ENCODE results near the gene ELMOD1. TPM values are rescaled to one million over a fixed set of nuclear protein-coding genes. Genes with fewer than 3 reads are reported as not detected.

Gene ELMOD1
- total and polyA plus RNA-seq, 2 donors = 0.05 to 0.34 TPM

DNA sequence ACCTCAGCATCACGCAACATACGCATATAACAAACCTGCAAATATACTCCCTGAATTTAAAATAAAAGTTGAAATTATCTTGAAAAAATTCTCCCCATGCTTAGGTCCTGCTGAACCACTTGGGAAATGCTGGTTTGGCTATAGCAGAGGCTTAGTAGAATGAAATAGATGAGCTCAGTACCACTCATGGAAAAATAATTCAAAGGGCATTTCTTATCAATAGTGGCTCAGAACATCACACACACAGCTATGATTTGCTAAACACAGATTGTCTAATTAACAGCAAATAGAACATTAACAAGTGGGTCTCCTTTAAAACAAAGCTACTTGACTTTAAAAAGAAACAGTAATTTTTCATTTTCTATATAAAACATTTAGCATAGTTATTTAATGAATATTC is 21.5 kb downstream of the ELMOD1 start:
- DNase-seq (ENCODE audit: low read depth in 6 of 9, low spot score in 9 of 9) = no peak
- H3K9me3 ChIP-seq (ENCODE audit: control insufficient read depth in 2 of 2, insufficient read depth in 1 of 2, low read length in 1 of 2) = no peaks in the 10 kb centered on the region
- H3K4me1 ChIP-seq (ENCODE audit: control insufficient read depth in 2 of 2, insufficient read depth in 2 of 2, low read length in 2 of 2) = no peaks in the 10 kb centered on the region
- H3K27me3 ChIP-seq (ENCODE audit: control insufficient read depth in 2 of 2, insufficient read depth in 1 of 2, low read length in 1 of 2) = peaks cover 0 to 3% of the 10 kb centered on the region in 2 donors
- WGBS = 96% methylated on average over 2 of the region's 2 CpGs
- no peaks in the 10 kb centered on the region for H3K36me3 ChIP-seq (ENCODE audit: control insufficient read depth in 2 of 2, insufficient read depth in 2 of 2, low read length in 1 of 2)
- no peak overlapping the region for H3K27ac ChIP-seq (ENCODE audit: low read depth in 1 of 2, low read length in 1 of 2)
- no peak overlapping the region for H3K4me3 ChIP-seq (ENCODE audit: low read length in 2 of 2)

DNA sequence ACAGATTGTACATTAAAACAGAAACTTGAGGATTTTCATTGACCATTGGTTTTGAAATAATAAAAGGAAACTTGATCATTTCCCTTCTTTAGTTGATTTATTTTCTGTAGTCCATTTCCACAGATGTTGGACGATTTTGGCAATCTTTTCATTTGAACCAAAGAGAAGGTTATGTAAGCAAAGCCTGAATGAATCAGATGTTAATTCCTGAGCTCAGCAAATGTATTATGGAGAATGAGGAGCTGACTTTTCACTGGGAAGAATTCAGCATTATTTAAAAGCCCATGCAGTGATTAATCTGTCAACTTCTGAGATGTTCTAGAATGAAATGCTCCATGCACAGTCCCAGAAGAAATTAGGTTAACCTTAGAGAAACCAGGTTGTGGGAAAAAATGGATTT is 29.0 kb downstream of the ELMOD1 start:
- DNase-seq (ENCODE audit: low read depth in 6 of 9, low spot score in 9 of 9) = no peak
- H3K27ac ChIP-seq (ENCODE audit: low read depth in 1 of 2, low read length in 1 of 2) = no peak overlapping the region
- H3K36me3 ChIP-seq (ENCODE audit: control insufficient read depth in 2 of 2, insufficient read depth in 2 of 2, low read length in 1 of 2) = no peaks in the 10 kb centered on the region
- H3K4me3 ChIP-seq (ENCODE audit: low read length in 2 of 2) = no peak overlapping the region
- WGBS = 39% methylated on average over 1 of the region's 1 CpG
- peaks cover 0 to 5% of the 10 kb centered on the region in 2 donors for H3K27me3 ChIP-seq (ENCODE audit: control insufficient read depth in 2 of 2, insufficient read depth in 1 of 2, low read length in 1 of 2)
- H3K9me3 ChIP-seq (ENCODE audit: control insufficient read depth in 2 of 2, insufficient read depth in 1 of 2, low read length in 1 of 2) = no peaks in the 10 kb centered on the region
- no peaks in the 10 kb centered on the region for H3K4me1 ChIP-seq (ENCODE audit: control insufficient read depth in 2 of 2, insufficient read depth in 2 of 2, low read length in 2 of 2)

DNA sequence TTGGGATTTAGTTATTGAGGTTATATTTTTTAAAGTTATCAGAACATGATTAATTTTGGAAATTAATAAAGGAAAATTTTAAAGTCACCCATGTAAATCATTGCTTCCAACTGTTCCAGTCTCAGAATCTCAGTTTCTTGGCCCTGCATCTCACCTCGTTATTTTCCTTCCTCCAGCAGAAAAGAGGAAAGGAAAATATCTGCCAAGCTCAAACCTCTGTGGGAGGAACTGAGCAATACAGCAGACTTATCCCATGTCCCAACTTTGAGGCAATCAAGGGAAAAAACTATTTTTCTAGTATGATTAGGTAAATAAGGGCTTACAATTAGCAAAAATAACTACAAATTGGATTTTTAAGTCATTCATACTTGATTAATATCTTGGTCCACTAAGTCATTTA is 30.1 kb downstream of the ELMOD1 start:
- H3K36me3 ChIP-seq (ENCODE audit: control insufficient read depth in 2 of 2, insufficient read depth in 2 of 2, low read length in 1 of 2) = no peaks in the 10 kb centered on the region
- H3K27me3 ChIP-seq (ENCODE audit: control insufficient read depth in 2 of 2, insufficient read depth in 1 of 2, low read length in 1 of 2) = peaks cover 0 to 5% of the 10 kb centered on the region in 2 donors
- no peak overlapping the region for H3K4me3 ChIP-seq (ENCODE audit: low read length in 2 of 2)
- WGBS = 52% methylated on average over 1 of the region's 1 CpG
- H3K4me1 ChIP-seq (ENCODE audit: control insufficient read depth in 2 of 2, insufficient read depth in 2 of 2, low read length in 2 of 2) = no peaks in the 10 kb centered on the region
- H3K27ac ChIP-seq (ENCODE audit: low read depth in 1 of 2, low read length in 1 of 2) = no peak overlapping the region
- no peaks in the 10 kb centered on the region for H3K9me3 ChIP-seq (ENCODE audit: control insufficient read depth in 2 of 2, insufficient read depth in 1 of 2, low read length in 1 of 2)
- no peak for DNase-seq (ENCODE audit: low read depth in 6 of 9, low spot score in 9 of 9)

DNA sequence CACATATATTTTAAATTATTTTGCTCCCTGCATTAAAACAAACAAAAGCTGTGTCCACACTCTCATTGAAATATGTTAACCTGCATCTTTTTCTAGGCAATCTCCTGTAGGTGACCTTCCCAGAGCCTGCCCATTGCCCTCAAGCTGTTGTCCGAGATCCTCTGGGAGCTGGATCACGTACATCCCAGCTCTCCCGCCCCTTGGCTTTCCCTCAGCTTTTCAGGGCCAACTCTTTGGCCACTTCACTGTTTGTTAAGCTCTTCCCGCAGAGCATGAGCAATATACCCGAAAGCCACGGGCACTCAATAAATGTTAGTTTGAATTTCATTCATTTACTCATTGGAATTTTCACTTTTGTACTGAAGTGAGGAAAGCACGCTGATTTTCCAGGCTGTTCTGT is 32.2 kb downstream of the ELMOD1 start:
- no peak overlapping the region for H3K27ac ChIP-seq (ENCODE audit: low read depth in 1 of 2, low read length in 1 of 2)
- peaks cover 0 to 5% of the 10 kb centered on the region in 2 donors for H3K27me3 ChIP-seq (ENCODE audit: control insufficient read depth in 2 of 2, insufficient read depth in 1 of 2, low read length in 1 of 2)
- DNase-seq (ENCODE audit: low read depth in 6 of 9, low spot score in 9 of 9) = no peak
- no peak overlapping the region for H3K4me3 ChIP-seq (ENCODE audit: low read length in 2 of 2)
- H3K9me3 ChIP-seq (ENCODE audit: control insufficient read depth in 2 of 2, insufficient read depth in 1 of 2, low read length in 1 of 2) = no peaks in the 10 kb centered on the region
- no peaks in the 10 kb centered on the region for H3K36me3 ChIP-seq (ENCODE audit: control insufficient read depth in 2 of 2, insufficient read depth in 2 of 2, low read length in 1 of 2)
- WGBS = 95% methylated on average over 7 of the region's 7 CpGs
- no peaks in the 10 kb centered on the region for H3K4me1 ChIP-seq (ENCODE audit: control insufficient read depth in 2 of 2, insufficient read depth in 2 of 2, low read length in 2 of 2)

DNA sequence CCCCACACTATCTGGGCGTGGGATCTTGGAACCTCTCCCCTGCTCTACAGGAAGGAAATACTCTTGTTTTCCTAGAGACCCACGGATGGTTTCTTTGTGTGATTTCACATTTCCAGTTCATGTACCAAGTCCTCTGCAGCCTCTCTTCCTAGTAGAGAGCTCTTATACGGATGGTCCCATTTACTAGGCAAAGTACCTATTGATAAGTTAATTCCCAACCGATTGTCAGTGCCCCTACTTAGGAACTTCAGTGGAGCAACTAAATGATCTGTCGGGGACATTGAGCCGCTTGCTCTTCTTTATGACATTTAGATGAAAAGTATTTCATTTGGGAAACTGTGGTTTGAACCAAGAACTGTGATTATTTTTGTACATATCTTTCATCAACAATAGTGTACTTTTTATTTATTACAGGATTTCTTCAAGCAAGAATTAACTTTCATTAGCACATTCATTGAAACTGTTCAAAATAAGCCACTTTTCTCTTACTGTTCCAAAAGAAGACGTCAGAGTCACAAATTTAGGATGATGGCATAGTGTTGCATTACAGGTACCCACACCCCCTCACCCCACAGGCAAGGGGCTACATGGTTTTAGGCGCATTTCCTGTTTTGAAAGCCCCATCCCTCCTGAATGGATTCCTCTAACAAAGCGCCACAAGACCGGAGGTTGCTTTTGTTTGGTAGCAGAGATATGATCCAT is 34.2 kb downstream of the ELMOD1 start:
- 41% methylated on average over 10 of the region's 10 CpGs for WGBS
- peaks cover 0 to 5% of the 10 kb centered on the region in 2 donors for H3K27me3 ChIP-seq (ENCODE audit: control insufficient read depth in 2 of 2, insufficient read depth in 1 of 2, low read length in 1 of 2)
- no peak overlapping the region for H3K27ac ChIP-seq (ENCODE audit: low read depth in 1 of 2, low read length in 1 of 2)
- no peaks in the 10 kb centered on the region for H3K4me1 ChIP-seq (ENCODE audit: control insufficient read depth in 2 of 2, insufficient read depth in 2 of 2, low read length in 2 of 2)
- no peaks in the 10 kb centered on the region for H3K36me3 ChIP-seq (ENCODE audit: control insufficient read depth in 2 of 2, insufficient read depth in 2 of 2, low read length in 1 of 2)
- no peak overlapping the region for H3K4me3 ChIP-seq (ENCODE audit: low read length in 2 of 2)
- H3K9me3 ChIP-seq (ENCODE audit: control insufficient read depth in 2 of 2, insufficient read depth in 1 of 2, low read length in 1 of 2) = no peaks in the 10 kb centered on the region
- DNase-seq (ENCODE audit: low read depth in 6 of 9, low spot score in 9 of 9) = no peak

DNA sequence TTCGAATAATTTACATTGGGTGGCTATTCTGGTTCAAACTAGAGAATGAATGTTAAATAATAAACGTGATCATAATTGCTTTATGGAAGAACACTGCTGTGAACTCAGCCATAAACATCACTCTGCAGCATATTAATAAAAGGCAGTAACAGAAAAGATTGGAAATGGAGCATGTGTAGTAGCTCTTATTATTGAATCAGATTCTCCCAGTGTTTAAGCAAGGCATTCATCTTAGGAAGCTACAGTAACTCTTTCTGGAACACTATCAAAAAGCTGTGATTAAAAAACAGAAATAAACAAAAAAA is 34.7 kb downstream of the ELMOD1 start:
- no peaks in the 10 kb centered on the region for H3K9me3 ChIP-seq (ENCODE audit: control insufficient read depth in 2 of 2, insufficient read depth in 1 of 2, low read length in 1 of 2)
- H3K27me3 ChIP-seq (ENCODE audit: control insufficient read depth in 2 of 2, insufficient read depth in 1 of 2, low read length in 1 of 2) = peaks cover 0 to 5% of the 10 kb centered on the region in 2 donors
- H3K27ac ChIP-seq (ENCODE audit: low read depth in 1 of 2, low read length in 1 of 2) = no peak overlapping the region
- no peaks in the 10 kb centered on the region for H3K36me3 ChIP-seq (ENCODE audit: control insufficient read depth in 2 of 2, insufficient read depth in 2 of 2, low read length in 1 of 2)
- DNase-seq (ENCODE audit: low read depth in 6 of 9, low spot score in 9 of 9) = no peak
- 22% methylated on average over 2 of the region's 2 CpGs for WGBS
- no peak overlapping the region for H3K4me3 ChIP-seq (ENCODE audit: low read length in 2 of 2)
- no peaks in the 10 kb centered on the region for H3K4me1 ChIP-seq (ENCODE audit: control insufficient read depth in 2 of 2, insufficient read depth in 2 of 2, low read length in 2 of 2)

DNA sequence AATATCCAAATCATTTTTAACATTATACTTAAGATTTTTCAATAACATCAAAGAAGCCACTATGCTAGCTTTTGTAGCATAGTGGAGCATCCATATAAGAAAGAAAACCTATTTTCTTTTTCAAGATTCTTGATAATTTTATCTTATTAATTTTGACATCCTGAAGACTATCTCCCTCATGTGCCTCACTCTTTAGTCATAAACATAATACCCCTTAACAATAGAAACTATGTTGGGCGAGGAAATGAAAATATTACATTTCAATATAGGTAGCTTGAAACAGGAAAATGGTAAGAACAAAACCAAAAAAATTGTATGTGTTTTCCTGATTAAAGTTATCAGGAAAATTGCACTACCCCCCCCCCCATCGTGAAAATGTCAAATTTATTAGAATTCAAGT is 40.1 kb downstream of the ELMOD1 start:
- Histone ChIP-seq H3K27ac (ENCODE audit: low read depth in 1 of 2, low read length in 1 of 2) (no peak overlapping the region), H3K36me3 (ENCODE audit: control insufficient read depth in 2 of 2, insufficient read depth in 2 of 2, low read length in 1 of 2) (no peaks in the 10 kb centered on the region), H3K9me3 (ENCODE audit: control insufficient read depth in 2 of 2, insufficient read depth in 1 of 2, low read length in 1 of 2) (no peaks in the 10 kb centered on the region), H3K27me3 (ENCODE audit: control insufficient read depth in 2 of 2, insufficient read depth in 1 of 2, low read length in 1 of 2) (no peaks in the 10 kb centered on the region), H3K4me1 (ENCODE audit: control insufficient read depth in 2 of 2, insufficient read depth in 2 of 2, low read length in 2 of 2) (no peaks in the 10 kb centered on the region), H3K4me3 (ENCODE audit: low read length in 2 of 2) (no peak overlapping the region)
- 90% methylated on average over 2 of the region's 2 CpGs for WGBS
- no peak for DNase-seq (ENCODE audit: low read depth in 6 of 9, low spot score in 9 of 9)

DNA sequence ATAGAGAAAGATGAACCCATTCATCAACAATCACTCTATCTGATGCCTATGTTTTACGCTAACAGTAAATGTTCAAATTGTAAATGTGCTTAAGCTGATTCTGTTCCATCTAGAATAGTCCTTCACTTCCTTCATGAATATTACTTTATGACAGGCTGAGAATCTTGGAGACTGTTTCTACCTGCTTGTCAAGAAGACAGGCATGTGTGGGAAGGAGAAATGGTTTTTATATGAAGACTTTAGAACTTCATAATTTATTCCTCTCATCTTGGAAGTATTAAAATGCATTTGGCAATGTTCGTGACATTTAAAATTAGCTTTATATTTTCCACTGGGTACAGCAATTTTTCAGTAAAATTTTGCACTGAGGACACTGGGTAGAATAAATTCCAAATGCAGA is 41.0 kb downstream of the ELMOD1 start:
- Histone ChIP-seq H3K4me1 (ENCODE audit: control insufficient read depth in 2 of 2, insufficient read depth in 2 of 2, low read length in 2 of 2) (no peaks in the 10 kb centered on the region), H3K36me3 (ENCODE audit: control insufficient read depth in 2 of 2, insufficient read depth in 2 of 2, low read length in 1 of 2) (no peaks in the 10 kb centered on the region), H3K4me3 (ENCODE audit: low read length in 2 of 2) (no peak overlapping the region), H3K27me3 (ENCODE audit: control insufficient read depth in 2 of 2, insufficient read depth in 1 of 2, low read length in 1 of 2) (no peaks in the 10 kb centered on the region), H3K9me3 (ENCODE audit: control insufficient read depth in 2 of 2, insufficient read depth in 1 of 2, low read length in 1 of 2) (no peaks in the 10 kb centered on the region), H3K27ac (ENCODE audit: low read depth in 1 of 2, low read length in 1 of 2) (no peak overlapping the region)
- WGBS = 92% methylated on average over 2 of the region's 2 CpGs
- no peak for DNase-seq (ENCODE audit: low read depth in 6 of 9, low spot score in 9 of 9)

DNA sequence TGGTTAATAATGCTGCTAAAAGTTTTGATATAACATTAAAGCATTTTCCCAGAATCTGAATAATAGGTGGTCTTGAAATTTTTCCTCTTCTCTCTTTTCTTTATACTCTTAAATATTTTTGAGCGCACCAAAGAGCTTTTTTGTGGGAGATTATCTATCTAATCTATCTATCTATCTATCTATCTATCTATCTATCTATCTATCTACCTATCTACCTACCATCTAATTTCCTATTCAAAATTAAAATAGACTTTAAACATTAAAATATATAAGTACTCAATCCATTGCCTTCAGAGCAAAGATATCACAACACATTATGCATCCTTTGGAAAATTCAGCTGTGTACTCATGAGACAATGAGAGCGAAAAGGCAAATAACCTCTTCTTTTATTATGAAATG is 55.8 kb downstream of the ELMOD1 start:
- H3K36me3 ChIP-seq (ENCODE audit: control insufficient read depth in 2 of 2, insufficient read depth in 2 of 2, low read length in 1 of 2) = no peaks in the 10 kb centered on the region
- no peaks in the 10 kb centered on the region for H3K9me3 ChIP-seq (ENCODE audit: control insufficient read depth in 2 of 2, insufficient read depth in 1 of 2, low read length in 1 of 2)
- no peak overlapping the region for H3K4me3 ChIP-seq (ENCODE audit: low read length in 2 of 2)
- WGBS = over 99% methylated on average over 2 of the region's 2 CpGs
- H3K4me1 ChIP-seq (ENCODE audit: control insufficient read depth in 2 of 2, insufficient read depth in 2 of 2, low read length in 2 of 2) = no peaks in the 10 kb centered on the region
- no peaks in the 10 kb centered on the region for H3K27me3 ChIP-seq (ENCODE audit: control insufficient read depth in 2 of 2, insufficient read depth in 1 of 2, low read length in 1 of 2)
- no peak for DNase-seq (ENCODE audit: low read depth in 6 of 9, low spot score in 9 of 9)
- no peak overlapping the region for H3K27ac ChIP-seq (ENCODE audit: low read depth in 1 of 2, low read length in 1 of 2)

DNA sequence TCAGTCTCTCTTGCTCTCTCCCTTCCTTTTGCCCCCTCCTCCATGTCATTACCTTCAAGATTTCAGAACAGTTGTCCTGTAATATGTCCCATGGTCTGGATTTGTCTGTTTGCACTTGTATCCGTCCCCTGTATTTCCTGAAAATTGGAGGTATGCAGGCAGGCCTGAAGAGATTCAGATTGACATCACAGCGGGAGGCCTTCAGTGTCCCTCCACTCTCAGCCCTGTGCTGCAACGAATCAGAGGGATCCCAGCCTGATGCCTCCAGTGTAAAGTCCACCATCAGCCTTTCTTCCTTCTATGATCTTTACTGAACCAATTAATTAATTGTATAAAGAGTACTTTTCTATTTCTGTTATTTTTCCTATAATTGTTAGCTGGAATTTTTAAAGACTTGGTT is 57.3 kb downstream of the ELMOD1 start:
- no peaks in the 10 kb centered on the region for H3K4me1 ChIP-seq (ENCODE audit: control insufficient read depth in 2 of 2, insufficient read depth in 2 of 2, low read length in 2 of 2)
- H3K27ac ChIP-seq (ENCODE audit: low read depth in 1 of 2, low read length in 1 of 2) = no peak overlapping the region
- no peak for DNase-seq (ENCODE audit: low read depth in 6 of 9, low spot score in 9 of 9)
- H3K27me3 ChIP-seq (ENCODE audit: control insufficient read depth in 2 of 2, insufficient read depth in 1 of 2, low read length in 1 of 2) = no peaks in the 10 kb centered on the region
- no peaks in the 10 kb centered on the region for H3K9me3 ChIP-seq (ENCODE audit: control insufficient read depth in 2 of 2, insufficient read depth in 1 of 2, low read length in 1 of 2)
- H3K4me3 ChIP-seq (ENCODE audit: low read length in 2 of 2) = no peak overlapping the region
- no peaks in the 10 kb centered on the region for H3K36me3 ChIP-seq (ENCODE audit: control insufficient read depth in 2 of 2, insufficient read depth in 2 of 2, low read length in 1 of 2)
- 75% methylated on average over 3 of the region's 3 CpGs for WGBS

All from thymus (tissue), 11 donors.